ENCODE data around the gene ATF7IP. TPM values are rescaled to one million over a fixed set of nuclear protein-coding genes. Genes with fewer than 3 reads are reported as not detected.
"Not testable (repeated sequence)": the region's sequence is repeated elsewhere in the genome, so short reads cannot be mapped to it uniquely, and the experiment has no call there.

The ATF7IP gene
- total RNA-seq = 10 to 100 TPM; 56.4 to 73.1 TPM
- long read RNA-seq, donor 1, full-length matches to known transcripts = 2 of 5 reads
- long read RNA-seq, donor 1, partial matches to known transcripts = 2 of 5 reads
- long read RNA-seq, donor 1, other reads (novel, unspliced or antisense) = 1 of 5 reads
- long read RNA-seq, donor 2, partial matches to known transcripts = 3 of 3 reads
- long read RNA-seq, donor 2, other reads (novel, unspliced or antisense) = 0 of 3 reads

DNA sequence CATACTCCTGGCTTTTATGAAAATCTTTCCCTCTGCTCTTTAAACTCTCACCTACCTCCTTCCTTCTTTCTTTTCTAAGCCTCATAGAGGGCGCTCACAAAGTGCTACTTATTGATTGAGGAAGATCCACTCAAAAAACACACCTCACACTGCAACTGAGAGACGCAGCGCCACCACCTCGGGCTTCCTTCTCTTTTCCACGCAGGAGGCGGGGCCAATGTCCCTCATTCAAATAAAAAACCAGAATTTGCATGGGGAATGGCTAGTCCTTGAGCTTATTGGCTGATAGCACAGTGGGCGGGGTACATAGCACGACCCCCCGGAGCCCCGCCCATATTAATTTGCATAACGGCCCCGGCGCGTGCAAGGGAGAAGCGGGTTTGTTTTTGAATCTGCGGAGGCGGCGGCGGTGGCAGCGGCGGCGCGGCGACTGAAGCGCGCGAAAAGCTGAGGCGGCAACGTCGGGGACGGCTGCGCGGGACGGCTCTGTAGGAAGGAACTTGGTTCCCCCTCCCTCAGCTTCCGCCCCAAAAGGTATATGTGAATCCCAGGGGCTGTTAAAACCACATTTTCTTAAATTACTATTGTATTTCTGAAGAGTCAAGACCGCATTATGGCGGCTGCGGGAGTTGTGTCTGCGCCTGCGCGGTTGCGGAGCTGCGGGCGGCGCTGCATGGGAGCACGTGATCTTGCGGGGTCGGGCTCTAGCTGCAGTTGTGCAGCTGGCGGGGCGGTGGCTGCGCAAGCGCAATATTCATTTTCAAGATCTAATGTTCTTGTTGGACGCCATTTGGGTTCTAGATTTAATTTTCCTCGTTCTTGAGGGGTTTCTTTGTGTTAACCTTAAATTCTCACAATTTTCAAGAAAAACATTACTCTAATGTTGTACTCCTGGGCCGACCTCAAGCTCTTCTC lies at the start of gene ATF7IP:
ATF7IP (plus strand) TSS at position 389 of the 915 bp plus-strand sequence. CDS start 58,234 bp downstream, outside the sequence.
- intact Hi-C loops (cut with DNase I) = loop anchor here in 1 of 2 donors (5.0 kb wide), 1 partner anchor 108 kb away; no protein-coding TSS in a partner anchor
- DNase-seq (ENCODE audit: low spot score) = peak; percentile 99

- intact Hi-C loops (cut with DNase I) = no loop called here
- no peak for DNase-seq (ENCODE audit: low spot score)
Measured at GRCh38 chr12:14317362-14318146, 47.9 kb upstream of the ATF7IP start.

- intact Hi-C loops (cut with DNase I); DNase-seq (ENCODE audit: low spot score): not testable (repeated sequence)
Measured at GRCh38 chr12:14319704-14320427, 45.6 kb upstream of the ATF7IP start.

GRCh38 chr12:14322403-14322802 lies 43.1 kb upstream of the ATF7IP start:
- DNase-seq (ENCODE audit: low spot score) = no peak
- intact Hi-C loops (cut with DNase I) = no loop called here

DNA sequence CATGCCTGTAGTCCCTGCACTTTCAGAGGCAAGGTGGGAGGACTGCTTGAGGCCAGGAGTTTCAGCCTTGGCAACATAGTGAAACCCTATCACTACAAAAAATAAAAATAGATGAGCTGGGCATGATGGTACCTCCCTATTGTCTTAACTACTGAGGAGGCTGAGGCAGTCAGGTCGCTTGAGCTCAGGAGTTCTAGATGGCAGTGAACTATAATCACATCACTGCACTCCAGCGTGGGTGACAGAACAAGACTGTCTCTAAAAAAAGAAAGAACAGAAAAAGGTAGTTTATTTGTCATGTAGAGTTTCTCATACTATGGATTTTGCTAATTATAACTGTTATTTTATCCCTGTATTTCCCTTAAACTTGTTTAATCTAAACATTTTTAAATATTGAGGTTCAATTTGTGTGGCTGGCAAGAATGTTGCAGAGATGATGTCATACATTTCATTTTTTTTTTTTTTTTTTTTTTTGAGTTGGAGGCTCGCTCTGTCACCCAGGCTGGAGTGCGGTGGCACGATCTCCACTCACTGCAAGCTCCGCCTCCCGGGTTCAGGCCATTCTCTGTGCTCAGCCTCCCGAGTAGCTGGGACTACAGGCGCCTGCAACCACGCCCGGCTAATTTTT lies 39.7 kb upstream of the ATF7IP start:
- intact Hi-C loops (cut with DNase I) = no loop called here

GRCh38 chr12:14326699-14327098 lies 38.8 kb upstream of the ATF7IP start:
- intact Hi-C loops (cut with DNase I) = no loop called here
- DNase-seq (ENCODE audit: low spot score) = no peak

More for the DNA sequence above, 39.7 kb upstream of the ATF7IP start:
- no peak for DNase-seq (ENCODE audit: low spot score)

- intact Hi-C loops (cut with DNase I) = no loop called here
- DNase-seq (ENCODE audit: low spot score) = no peak
Measured at GRCh38 chr12:14327711-14328110, 37.8 kb upstream of the ATF7IP start.

DNA sequence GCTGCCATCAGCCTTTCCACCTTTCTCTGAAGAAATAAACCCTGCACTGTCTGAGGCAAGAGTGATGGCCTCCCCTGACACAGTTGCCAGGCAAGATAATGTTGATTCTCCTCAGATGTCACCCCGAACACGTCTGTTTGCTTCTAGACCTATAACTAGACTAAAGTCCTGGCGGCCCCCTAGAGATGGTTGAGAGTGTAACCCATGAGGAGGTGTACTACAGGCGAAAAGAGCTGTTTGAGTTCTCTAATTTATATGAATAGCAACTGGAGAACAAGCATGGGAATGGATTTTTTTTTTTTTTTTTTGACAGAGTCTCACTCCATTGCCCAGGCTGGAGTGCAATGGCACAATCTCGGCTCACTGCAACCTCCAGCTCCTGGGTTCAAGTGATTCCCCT lies 33.0 kb upstream of the ATF7IP start:
- no peak for DNase-seq (ENCODE audit: low spot score)
- intact Hi-C loops (cut with DNase I) = no loop called here

DNA sequence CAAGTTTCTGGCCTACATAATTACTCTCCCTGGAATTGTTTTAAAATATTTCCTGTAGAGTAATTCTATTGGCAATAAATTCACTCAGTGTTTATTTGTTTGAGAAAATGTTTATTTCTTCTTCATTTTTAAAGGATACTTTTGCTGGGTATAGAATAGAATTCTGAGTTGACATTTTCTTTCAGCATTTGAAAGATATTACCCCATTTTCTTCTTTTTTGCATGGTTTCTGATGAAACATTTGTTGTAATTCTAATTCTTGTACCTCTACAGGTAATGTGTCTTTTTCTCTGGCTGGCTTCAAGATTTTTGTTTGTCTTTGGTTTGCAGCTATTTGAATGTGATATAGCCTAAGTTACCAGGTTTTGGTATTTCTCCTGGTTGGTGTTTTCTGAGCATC lies 25.1 kb upstream of the ATF7IP start:
- no peak for DNase-seq (ENCODE audit: low spot score)
- intact Hi-C loops (cut with DNase I) = no loop called here

DNA sequence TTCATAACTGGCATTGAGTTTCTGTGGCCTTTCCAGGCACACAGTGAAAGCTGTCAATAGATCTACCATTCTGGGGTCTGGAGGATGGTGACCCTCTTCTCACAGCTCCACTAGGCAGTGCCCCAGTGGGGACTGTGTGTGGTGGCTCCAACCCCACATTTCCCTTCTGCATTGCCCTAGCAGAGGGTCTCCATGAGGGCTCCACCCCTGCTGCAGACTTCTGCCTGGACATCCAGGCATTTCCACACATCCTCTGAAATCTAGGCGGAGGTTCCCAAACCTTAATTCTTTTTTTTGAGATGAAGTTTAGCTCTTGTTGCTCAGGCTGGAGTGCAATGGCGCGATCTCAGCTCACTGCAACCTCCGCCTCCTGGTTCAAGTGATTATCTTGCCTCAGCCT lies 14.0 kb upstream of the ATF7IP start:
- intact Hi-C loops (cut with DNase I); DNase-seq (ENCODE audit: low spot score): not testable (repeated sequence)

DNA sequence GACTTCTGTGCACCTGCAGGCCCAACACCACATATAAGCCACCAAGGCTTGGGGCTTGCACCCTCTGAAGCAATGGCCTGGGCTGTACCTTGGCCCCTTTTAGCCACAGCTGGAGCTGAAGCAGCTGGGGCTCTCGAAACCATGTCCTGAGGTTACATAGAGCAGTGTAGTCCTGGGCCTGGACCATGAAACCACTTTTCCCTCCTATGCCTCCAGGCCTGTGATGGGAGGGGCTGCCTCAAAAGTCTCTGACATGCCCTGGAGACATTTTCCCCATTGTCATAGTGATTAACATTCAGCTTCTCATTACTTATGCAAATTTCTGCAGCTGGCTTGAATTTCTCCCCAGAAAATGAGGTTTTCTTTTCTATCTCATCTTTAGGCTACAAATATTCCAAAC lies 13.4 kb upstream of the ATF7IP start:
- intact Hi-C loops (cut with DNase I); DNase-seq (ENCODE audit: low spot score): not testable (repeated sequence)

DNA sequence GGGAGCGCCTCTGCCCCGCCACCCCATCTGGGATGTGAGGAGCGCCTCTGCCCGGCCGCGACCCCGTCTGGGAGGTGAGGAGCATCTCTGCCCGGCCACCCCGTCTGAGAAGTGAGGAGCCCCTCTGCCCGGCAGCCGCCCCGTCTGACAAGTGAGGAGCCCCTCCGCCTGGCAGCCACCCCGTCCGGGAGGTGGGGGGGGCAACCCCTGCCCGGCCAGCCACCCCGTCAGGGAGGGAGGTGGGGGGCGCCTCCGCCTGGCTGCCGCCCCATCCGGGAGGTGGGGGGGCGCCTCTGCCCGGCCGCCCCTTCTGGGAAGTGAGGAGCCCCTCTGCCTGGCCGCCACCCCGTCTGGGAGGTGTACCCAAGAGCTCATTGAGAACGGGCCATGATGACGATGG lies 10.8 kb upstream of the ATF7IP start:
- not testable (repeated sequence) for DNase-seq (ENCODE audit: low spot score)

DNA sequence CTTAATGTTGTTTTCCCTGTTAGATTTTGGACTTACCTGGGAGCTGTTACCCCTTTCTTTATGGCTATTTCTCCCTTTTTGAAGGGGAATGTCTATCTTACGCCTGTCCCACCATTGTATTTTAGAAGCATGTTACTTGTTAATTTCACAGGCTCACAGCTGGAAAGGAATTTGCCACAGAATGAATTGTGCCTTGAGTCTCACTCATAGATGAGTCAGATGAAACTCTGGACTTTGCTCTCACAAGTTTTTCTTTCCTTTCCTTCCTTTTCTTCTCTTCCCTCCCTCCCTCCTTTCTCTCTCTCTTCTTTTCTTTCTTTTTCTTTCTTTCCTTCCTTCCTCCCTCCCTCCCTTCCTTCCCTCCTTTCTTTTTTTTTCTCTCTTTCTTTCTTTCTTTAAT lies 9.3 kb upstream of the ATF7IP start:
- no peak for DNase-seq (ENCODE audit: low spot score)
- intact Hi-C loops (cut with DNase I) = no loop called here

More for the DNA sequence above, 10.8 kb upstream of the ATF7IP start:
- intact Hi-C loops (cut with DNase I) = not testable (repeated sequence)

DNA sequence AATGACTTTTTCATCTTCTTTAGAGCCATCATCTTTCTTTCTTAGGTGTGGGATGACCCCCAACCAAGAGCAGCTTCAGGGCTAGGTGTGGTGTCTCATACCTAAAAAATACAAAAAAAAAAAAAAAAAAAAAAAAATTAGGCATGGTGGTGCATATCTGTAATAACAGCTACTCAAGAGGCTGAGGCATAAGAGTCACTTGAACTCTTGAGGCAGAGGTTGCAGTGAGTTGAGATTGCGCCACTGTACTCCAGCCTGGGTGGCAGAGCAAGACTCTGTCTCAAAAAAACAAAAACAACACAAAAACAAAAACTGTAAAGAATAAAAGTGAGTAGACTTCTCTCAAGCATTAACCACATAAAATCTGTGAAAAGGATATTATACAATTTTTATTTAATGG lies 8.0 kb upstream of the ATF7IP start:
- intact Hi-C loops (cut with DNase I) = no loop called here
- DNase-seq (ENCODE audit: low spot score) = no peak

GRCh38 chr12:14362352-14362751 lies 3.1 kb upstream of the ATF7IP start:
- DNase-seq (ENCODE audit: low spot score) = no peak
- intact Hi-C loops (cut with DNase I) = no loop called here

GRCh38 chr12:14364583-14365271 lies 755 bp upstream of the ATF7IP start:
- DNase-seq (ENCODE audit: low spot score) = no peak
- intact Hi-C loops (cut with DNase I) = loop anchor here in 1 of 2 donors (5.0 kb wide), 1 partner anchor 107 kb away; no protein-coding TSS in a partner anchor

DNA sequence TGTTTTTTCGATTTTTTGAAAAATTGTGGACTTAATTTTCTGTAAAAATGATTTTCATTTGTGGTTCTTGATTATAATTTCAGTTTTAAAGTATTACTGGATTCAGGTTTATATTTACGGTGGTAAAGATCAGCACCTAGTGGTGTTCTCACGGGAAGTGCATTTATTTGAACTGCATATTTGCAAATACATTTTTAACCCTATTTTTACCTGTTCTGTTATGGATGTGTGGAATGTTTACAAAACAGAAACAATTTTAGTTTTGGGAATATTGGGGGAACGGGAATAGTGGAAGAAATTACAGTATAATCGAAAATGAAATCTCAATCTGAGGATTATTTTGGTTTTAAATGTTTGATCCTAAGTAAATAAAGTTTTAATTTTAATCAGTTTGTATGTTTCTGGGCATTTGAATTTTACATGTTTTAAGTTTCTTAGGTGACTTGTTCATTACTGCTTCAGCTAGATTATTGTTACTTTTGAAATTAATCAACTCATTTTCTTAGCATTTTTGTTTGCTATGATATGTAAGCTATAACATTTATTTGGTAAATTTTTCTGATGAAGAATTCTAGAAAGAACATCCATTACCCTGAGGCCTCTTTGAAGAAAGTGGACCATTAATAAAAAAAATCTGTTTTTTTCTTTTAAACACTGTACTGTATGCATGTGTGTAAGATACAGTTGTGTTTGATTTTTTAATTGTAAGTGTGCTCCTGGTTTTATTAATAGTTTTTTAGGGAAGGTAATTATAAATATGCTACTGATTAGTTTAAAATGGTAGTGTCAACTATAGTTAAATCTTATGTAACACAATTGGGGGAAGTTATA lies 942 bp downstream of the ATF7IP start:
- intact Hi-C loops (cut with DNase I) = loop anchor here in 1 of 2 donors (5.0 kb wide), 1 partner anchor 109 kb away; no protein-coding TSS in a partner anchor
- DNase-seq (ENCODE audit: low spot score) = no peak

All from posterior vena cava (tissue), 2 donors.